Measurements from ENCODE around the gene INKA2.

GRCh38 chr1:111733183-111733991 is 5.8 kb downstream of the INKA2 start:
- no peak for TF ChIP-seq POLR2AphosphoS5 (IDR thresholded peaks at IDR 0.05; ENCODE audit: borderline replicate concordance, low read depth, low read length)
- TF ChIP-seq EZH2 (IDR thresholded peaks at IDR 0.05), result no peak
